Activated CD8-positive, alpha-beta memory T cell treated with anti-CD3 and anti-CD28 coated beads for 48 hours (primary cell): Measurements from ENCODE around the gene SLC8B1.
"Not testable (repeated sequence)": the region's sequence is repeated elsewhere in the genome, so short reads cannot be mapped to it uniquely, and the experiment has no call there.

ENCODE experiments used
- DNase-seq, 3 experiments: peaks; one replicate each; pipeline ENCODE4 v3.0.0-alpha.2; 2020; ENCODE audit warnings: low read depth in 2 of 3, low spot score in 2 of 3

The SLC8B1 gene

GRCh38 chr12:113358381-113359132, 23.6 kb upstream of the SLC8B1 start, which contains the start of gene PLBD2:
Gene PLBD2 (plus strand): TSS chr12:113358587. CDS start chr12:113358601, 14 bp downstream.
- DNase-seq: peak; percentile 75 to 86 (median 81)

DNA sequence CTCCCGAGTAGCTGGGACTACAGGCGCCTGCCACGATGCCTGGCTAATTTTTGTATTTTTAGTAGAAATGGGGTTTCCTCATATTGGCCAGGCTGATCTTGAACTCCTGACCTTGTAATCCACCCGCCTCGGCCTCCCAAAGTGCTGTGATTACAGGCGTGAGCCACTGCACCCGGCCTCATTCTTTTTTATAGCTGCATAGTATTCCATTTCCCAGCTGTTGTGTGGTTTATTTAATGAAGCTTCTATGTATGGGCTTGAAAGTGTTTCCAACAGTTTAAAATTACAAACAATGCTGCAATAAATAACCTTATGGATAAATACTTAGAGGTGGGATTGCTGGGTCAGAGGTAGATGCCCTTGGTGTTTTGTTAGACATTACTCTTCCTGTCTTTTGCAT, 19.3 kb upstream of the SLC8B1 start:
- not testable (repeated sequence) for DNase-seq

- DNase-seq: no peak
Measured at GRCh38 chr12:113351089-113351488, 16.2 kb upstream of the SLC8B1 start.

DNA sequence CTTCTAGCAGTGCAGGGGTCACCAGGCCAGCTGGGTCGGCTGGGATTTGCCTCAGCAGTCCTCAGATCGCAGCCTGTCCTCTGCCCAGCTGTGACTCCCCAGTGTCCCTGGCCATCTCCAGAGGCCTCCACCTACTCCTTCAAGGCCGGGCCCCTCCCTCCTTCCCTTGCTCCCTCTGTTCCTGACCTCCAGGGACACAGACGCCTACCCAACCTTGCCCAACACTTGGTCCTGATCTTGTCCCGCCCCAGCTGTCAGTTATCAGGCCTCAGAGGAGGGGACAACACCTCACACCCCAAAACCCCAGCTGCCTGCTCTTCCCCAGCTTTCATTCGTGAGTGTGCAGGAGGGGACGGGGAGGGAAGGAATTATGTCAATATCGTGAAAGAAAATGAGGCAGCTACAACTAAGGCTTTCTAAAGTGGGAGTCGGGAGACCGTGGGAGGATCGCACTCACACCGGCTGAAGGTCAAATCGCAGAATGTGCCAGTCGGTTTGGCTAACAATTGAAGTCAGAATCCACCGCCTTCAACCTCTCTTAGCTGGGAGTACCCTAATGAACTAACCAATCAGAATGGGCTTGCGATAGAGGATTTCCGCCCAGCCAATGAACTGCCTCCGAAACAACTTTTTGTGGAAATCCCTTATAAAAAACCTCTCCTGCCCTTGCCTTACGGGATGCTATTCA, 14.1 kb upstream of the SLC8B1 start:
- DNase-seq: no peak

- no peak for DNase-seq
Measured at GRCh38 chr12:113347892-113348291, 13.0 kb upstream of the SLC8B1 start.

DNA sequence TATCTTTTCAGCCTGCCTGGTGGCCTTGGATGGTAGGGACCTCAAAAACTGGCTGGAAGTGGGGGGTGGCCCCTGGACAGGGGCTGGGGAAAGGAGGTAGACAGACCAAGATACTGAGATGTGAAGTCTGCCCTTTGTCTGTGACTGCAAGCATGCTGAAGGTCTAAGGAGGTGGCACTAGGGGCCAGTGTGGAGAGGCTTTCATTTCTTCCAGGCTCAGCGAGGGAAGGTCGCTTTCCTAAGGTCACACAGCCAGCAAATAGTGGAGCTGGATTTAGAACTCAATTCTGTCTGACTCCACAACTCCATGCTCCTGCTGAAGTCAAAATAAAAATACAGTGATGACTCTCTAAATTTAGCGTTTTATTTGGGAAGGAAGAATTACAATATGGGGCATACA, 12.2 kb upstream of the SLC8B1 start:
- DNase-seq: no peak

DNA sequence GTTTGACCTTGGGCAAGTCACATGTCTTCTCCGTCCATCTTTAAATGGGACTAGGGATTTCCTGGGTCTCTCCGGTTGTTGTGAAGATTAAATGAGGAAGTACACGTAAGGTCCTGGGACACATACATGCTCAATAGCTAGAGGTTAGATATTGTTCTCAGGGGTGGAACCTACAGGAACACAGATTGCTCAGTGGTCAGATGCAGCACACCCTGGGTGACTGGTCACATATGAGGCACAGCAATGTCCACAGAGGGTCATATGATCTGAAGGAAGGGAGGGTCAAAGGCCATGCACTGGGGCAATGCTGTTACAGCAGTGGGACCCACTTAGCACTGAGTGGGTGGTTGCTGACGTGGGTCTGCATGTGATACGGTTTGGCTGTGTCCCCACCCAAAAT, 11.4 kb upstream of the SLC8B1 start:
- no peak for DNase-seq

- no peak for DNase-seq
Measured at GRCh38 chr12:113345318-113345717, 10.4 kb upstream of the SLC8B1 start.

DNA sequence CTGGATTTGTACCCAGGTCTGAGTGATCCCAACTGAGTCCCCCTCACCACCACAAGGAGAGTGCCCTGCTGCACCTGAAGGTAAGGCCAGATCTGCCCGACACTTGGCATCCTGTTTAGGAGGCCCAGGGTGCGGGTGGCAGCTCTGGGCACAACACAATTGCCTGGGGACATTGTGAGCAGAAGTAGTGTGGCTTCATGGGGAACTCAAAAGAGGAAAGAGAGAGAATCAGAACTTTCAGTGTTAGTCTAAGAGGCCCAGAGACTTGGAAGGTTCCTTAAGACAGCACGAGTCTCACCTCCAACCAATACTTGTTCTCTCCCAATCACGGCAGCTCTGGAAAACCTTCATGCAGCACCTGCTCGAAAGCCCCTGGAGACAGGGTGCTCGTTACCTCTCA, 6.6 kb upstream of the SLC8B1 start:
- no peak for DNase-seq

- no peak for DNase-seq
Measured at GRCh38 chr12:113340061-113340460, 5.2 kb upstream of the SLC8B1 start.

DNA sequence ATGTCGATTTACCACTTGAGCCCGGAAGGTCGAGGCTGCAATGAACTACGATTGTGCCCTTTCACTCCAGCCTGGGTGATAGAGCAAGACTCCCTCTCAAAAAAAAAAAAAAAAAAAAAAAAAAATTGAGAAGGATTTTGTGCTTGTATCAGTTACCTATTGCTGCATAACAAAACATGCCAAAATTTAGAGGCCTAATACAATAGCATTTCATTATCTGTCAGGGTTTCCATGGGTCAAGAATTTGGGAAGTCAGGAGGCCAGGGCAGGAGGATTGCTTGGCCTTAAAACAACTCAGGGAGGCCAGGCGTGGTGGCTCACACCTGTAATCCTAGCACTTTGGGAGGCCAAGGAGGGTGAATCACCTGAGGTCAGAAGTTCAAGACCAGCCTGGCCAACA, 4.6 kb upstream of the SLC8B1 start:
- DNase-seq: no peak

DNA sequence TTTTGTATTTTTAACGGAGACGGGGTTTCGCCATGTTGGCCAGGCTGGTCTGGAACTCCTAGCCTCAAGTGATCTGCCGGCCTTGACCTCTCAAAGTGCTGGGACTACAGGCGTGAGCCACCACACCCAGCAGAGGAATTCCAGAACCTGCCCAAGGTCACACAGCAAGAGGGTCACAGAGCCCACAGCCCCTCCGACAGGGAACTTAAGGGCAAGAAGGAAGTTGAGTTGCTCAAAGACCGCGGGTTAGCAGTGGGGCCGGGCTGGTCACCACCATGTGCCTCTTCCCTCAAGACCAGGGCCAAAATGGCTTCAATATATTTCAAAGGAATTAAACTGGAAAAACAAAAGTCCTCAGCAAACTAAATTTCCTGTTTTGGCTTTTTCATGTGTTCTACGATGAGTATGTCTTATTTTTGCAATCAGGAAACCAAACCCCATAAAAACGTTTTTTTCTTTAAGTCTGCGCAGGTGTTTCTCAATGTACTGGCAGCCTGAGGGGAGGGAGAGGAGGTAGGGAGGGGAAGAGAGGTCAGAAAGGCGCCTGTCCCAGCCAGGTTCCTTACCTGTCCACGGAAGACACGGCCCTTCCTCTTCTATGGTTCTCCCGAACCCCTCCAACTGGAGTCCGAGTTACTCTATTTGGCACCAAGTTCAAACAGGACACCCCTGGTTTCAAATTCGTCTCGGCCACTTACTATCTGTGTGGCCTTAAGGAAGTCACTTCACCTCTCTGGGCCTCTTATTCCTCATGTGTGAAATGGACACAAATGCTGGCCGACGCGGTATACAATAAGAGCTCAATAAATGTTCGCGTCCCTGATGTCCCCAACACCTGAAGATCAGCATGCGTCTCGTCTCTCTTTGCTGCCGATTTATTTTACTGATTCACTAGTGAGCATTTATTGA, 778 bp downstream of the SLC8B1 start:
- no peak for DNase-seq

- DNase-seq: no peak
Measured at GRCh38 chr12:113333418-113333750, 1.5 kb downstream of the SLC8B1 start.

GRCh38 chr12:113332688-113333417, 2.1 kb downstream of the SLC8B1 start:
- no peak for DNase-seq

DNA sequence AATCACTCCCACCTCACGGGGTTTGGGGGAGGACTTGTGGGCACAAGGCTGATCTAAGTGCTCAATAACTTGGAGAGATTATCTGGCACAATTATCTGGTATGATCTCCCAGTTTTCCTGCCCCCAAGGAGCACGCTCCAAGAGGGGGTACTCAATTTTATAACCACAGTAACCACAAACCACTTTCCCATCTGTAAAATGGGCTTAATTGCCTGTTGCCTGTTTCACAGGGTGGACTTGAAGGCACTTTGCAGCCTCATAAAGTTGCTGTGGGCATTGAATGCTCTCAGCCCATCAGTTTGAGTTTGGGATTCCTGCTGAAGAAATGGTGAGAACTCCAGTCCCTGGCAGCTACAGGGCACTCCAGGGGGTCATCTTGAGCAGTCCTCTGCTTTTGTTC, 4.4 kb downstream of the SLC8B1 start:
- DNase-seq: no peak

DNA sequence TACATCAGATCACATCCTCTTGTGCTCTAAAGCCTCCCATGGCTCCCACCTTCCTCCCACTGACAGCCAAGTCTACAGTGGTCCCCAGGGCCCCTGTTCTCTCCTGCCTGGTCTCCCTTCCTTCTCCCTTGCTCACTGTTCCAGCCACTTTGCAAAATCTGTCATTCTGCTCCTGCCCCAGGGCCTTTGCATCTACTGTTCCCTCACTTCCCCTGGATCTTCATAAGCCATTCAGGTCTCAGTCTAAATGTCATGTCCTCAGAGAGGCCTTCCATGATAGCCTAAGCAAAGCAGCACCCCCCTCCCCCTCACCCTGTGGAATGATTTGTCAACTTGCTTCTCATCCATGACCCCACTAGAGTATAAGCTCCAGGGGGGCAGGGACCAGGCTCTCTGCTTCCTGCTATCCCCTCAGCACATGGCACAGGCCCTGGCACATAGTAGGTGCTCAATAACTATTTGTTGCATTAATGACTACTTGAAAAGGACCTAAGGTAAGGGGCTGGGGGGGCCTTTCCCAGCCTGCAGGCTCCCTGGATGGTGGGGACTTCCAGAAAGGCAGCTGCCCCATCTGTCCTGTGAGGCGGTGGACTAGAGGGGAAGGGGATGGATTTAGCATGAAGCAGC, 5.0 kb downstream of the SLC8B1 start:
- no peak for DNase-seq

DNA sequence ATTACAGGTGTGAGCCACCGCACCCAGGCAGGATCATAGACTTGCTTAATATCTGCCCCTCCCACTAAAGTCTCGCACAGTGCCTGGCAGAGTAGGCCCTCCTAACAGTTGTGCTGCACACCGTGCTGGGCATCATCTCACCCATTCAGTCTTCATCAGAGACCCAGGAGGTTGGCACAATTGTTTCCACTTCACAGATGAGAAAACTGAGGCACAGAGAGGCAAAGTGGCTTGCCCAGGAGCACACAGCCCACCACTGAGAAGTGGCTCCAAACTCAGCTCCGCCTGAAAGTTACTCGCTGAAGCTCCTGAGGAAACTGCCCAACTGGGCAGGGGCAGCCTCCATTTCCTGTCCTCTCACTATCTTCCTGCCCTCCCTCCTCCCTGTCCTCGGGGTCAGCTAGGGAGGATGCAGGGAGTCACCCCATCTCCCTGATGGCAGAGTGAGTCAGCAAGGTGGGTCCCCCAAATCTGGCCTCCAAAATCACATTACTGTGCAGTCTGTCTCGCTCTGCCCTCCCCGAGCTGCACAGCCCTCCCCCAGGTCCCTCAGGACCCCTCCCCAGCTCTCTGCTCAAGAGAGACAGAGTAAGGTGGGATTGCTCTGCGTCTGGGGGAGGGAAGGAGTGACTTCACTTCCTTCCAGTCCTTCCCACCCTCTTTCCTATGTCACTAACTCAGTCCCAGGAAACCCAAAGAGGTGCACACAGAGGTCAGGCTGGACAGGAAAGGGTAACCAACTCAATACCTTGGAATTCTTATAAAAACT, 5.7 kb downstream of the SLC8B1 start:
- DNase-seq: no peak

DNA sequence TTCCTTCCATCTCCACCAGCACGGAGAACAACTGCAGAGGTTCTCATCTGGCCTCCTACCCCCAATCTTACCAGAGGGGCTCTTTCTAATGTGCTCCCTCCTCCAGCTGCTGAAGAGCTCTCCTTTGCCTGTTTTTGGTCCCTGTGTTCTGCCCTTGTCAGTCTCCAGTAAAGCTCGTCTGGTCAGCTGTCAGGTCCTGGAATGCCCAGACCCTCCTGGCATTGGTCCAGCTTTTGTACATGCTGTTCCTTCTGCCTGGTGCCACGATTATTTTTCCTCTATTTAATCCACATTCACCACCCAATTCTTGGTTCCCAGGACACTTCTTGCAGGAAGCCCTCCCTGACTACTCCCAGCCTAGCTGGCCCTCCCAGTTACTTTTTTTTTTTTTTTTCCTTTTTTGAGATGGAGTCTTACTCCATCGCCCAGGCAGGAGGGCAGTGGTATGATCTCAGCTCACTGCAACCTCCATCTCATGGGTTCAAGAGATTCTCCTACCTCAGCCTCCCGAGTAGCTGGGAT, 6.5 kb downstream of the SLC8B1 start:
- no peak for DNase-seq

- DNase-seq: no peak
Measured at GRCh38 chr12:113326775-113327395, 8.0 kb downstream of the SLC8B1 start.
